Endometrial microvascular endothelial cells (primary cell): ENCODE measurements around the gene LRRTM2. TPM values are rescaled to one million over a fixed set of nuclear protein-coding genes. Genes with fewer than 3 reads are reported as not detected.
"Not testable (repeated sequence)": the region's sequence is repeated elsewhere in the genome, so short reads cannot be mapped to it uniquely, and the experiment has no call there.

Experiments
- in situ Hi-C: cut with HindIII; loops from 2 replicates; pipeline ENCODE4 v1.10.0; 2017; ENCODE audit warnings: low sequenced_read_pairs, low pct_unique_long_range_greater_than_20kb; ENCODE audit errors: inconsistent ontology term
- total RNA-seq: library from RNA; depleted of rRNA; stranded (reverse); fragments of >200 nt; gene quantifications from one replicate; pipeline ENCODE4 v1.2.3, GENCODE V29; 2015; ENCODE audit errors: inconsistent ontology term

The LRRTM2 gene
- total RNA-seq = 1.0 TPM

- in situ Hi-C loops = no loop called here
These were observed at the start of gene LRRTM2 for GRCh38 chr5:138874771-138875551. LRRTM2 (minus strand) TSS chr5:138875335; CDS start chr5:138874911, 424 bp downstream.

- in situ Hi-C loops = no loop called here
These were observed 47.4 kb upstream of the LRRTM2 start for GRCh38 chr5:138922494-138922893.

GRCh38 chr5:138921362-138921761 is 46.2 kb upstream of the LRRTM2 start:
- in situ Hi-C loops = not testable (repeated sequence)

GRCh38 chr5:138920181-138920580 is 45.0 kb upstream of the LRRTM2 start:
- in situ Hi-C loops = no loop called here

GRCh38 chr5:138918686-138919085 is 43.6 kb upstream of the LRRTM2 start:
- in situ Hi-C loops = no loop called here

- in situ Hi-C loops = no loop called here
These were observed 39.2 kb upstream of the LRRTM2 start for GRCh38 chr5:138914338-138914737.

GRCh38 chr5:138913773-138914172 is 38.6 kb upstream of the LRRTM2 start:
- in situ Hi-C loops = no loop called here

- in situ Hi-C loops = no loop called here
These were observed 37.0 kb upstream of the LRRTM2 start for GRCh38 chr5:138912093-138912492.

- in situ Hi-C loops = no loop called here
These were observed 36.3 kb upstream of the LRRTM2 start for GRCh38 chr5:138911441-138911840.

GRCh38 chr5:138910546-138911185 is 35.5 kb upstream of the LRRTM2 start:
- in situ Hi-C loops = no loop called here

GRCh38 chr5:138909734-138910133 is 34.6 kb upstream of the LRRTM2 start:
- in situ Hi-C loops = no loop called here

- in situ Hi-C loops = no loop called here
These were observed 30.4 kb upstream of the LRRTM2 start for GRCh38 chr5:138905541-138905940.

- in situ Hi-C loops = no loop called here
These were observed 28.1 kb upstream of the LRRTM2 start for GRCh38 chr5:138903130-138903775.

- in situ Hi-C loops = no loop called here
These were observed 26.6 kb upstream of the LRRTM2 start for GRCh38 chr5:138901716-138902115.

- in situ Hi-C loops = no loop called here
These were observed 25.3 kb upstream of the LRRTM2 start for GRCh38 chr5:138900281-138900965.

GRCh38 chr5:138898742-138899141 is 23.6 kb upstream of the LRRTM2 start:
- in situ Hi-C loops = no loop called here

- in situ Hi-C loops = no loop called here
These were observed 23.2 kb upstream of the LRRTM2 start for GRCh38 chr5:138898299-138898698.

GRCh38 chr5:138895918-138896317 is 20.8 kb upstream of the LRRTM2 start:
- in situ Hi-C loops = no loop called here

- in situ Hi-C loops = no loop called here
These were observed 15.5 kb upstream of the LRRTM2 start for GRCh38 chr5:138890644-138891043.
